ENCODE results near the gene RHEX. TPM values are rescaled to one million over a fixed set of nuclear protein-coding genes. Genes with fewer than 3 reads are reported as not detected.

Gene RHEX
- total and polyA plus RNA-seq, 9 donors = 0.15 to 13.3 (median 1.8) TPM; not detected in 1

DNA sequence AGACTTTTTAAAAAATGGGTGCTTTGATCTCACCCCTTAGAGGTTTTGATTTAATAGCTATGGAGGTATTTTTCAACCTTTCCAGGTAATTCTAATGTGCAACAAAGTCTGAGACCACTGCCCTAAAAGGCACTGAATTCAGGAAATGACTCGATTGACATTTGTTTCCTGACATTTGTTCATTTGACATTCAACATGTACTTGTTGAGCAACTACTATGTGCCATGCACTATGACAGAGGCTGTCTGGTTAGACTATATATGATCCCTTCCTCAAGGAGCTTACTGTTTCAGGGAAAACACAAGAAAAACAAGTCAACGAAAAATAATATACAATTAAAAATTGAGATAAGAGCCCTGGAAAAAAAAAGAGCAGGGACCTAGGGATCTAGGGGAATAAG lies 89.8 kb downstream of the RHEX start:
- Histone ChIP-seq H3K27me3 (no peaks in the 10 kb centered on the region), H3K27ac (no peak overlapping the region), H3K9me3 (no peaks in the 10 kb centered on the region), H3K4me1 (ENCODE audit: insufficient read depth) (no peaks in the 10 kb centered on the region), H3K36me3 (no peaks in the 10 kb centered on the region), H3K4me3 (no peak overlapping the region)
- intact Hi-C loops (cut with DNase I) = no loop called here
- no peak for DNase-seq
- 64 to 72% (median 69%) methylated on average over 2 of the region's 2 CpGs for WGBS, 3 donors
- TF ChIP-seq POLR2A (IDR thresholded peaks at IDR 0.05) = no peak
- TF ChIP-seq EP300 (IDR thresholded peaks at IDR 0.05) = no peak
- TF ChIP-seq, protein P1, sequence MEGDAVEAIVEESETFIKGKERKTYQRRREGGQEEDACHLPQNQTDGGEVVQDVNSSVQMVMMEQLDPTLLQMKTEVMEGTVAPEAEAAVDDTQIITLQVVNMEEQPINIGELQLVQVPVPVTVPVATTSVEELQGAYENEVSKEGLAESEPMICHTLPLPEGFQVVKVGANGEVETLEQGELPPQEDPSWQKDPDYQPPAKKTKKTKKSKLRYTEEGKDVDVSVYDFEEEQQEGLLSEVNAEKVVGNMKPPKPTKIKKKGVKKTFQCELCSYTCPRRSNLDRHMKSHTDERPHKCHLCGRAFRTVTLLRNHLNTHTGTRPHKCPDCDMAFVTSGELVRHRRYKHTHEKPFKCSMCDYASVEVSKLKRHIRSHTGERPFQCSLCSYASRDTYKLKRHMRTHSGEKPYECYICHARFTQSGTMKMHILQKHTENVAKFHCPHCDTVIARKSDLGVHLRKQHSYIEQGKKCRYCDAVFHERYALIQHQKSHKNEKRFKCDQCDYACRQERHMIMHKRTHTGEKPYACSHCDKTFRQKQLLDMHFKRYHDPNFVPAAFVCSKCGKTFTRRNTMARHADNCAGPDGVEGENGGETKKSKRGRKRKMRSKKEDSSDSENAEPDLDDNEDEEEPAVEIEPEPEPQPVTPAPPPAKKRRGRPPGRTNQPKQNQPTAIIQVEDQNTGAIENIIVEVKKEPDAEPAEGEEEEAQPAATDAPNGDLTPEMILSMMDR (IDR thresholded peaks at IDR 0.05) = no peak

- WGBS, 3 donors = 76 to 80% (median 77%) methylated on average over 15 of the region's 15 CpGs
- Histone ChIP-seq H3K9me3 (no peaks in the 10 kb centered on the region), H3K36me3 (no peaks in the 10 kb centered on the region), H3K27me3 (no peaks in the 10 kb centered on the region), H3K4me1 (ENCODE audit: insufficient read depth) (no peaks in the 10 kb centered on the region), H3K4me3 (no peak overlapping the region), H3K27ac (no peak overlapping the region)
- no peak for DNase-seq
- intact Hi-C loops (cut with DNase I) = no loop called here
- TF ChIP-seq, protein P1 (IDR thresholded peaks at IDR 0.05) = no peak
- no peak for TF ChIP-seq EP300 (IDR thresholded peaks at IDR 0.05)
- TF ChIP-seq POLR2A (IDR thresholded peaks at IDR 0.05) = no peak
Observed at GRCh38 chr1:206143537-206144172, 90.7 kb downstream of the RHEX start.

- 64 to 70% (median 66%) methylated on average over 2 of the region's 2 CpGs for WGBS, 3 donors
- H3K4me3 ChIP-seq = no peak overlapping the region
- TF ChIP-seq POLR2A (IDR thresholded peaks at IDR 0.05) (no peak), EP300 (IDR thresholded peaks at IDR 0.05) (no peak)
- TF ChIP-seq, protein P1 (IDR thresholded peaks at IDR 0.05) = no peak
- H3K27me3 ChIP-seq = no peaks in the 10 kb centered on the region
- no peaks in the 10 kb centered on the region for H3K9me3 ChIP-seq
- H3K4me1 ChIP-seq (ENCODE audit: insufficient read depth) = no peaks in the 10 kb centered on the region
- no peak overlapping the region for H3K27ac ChIP-seq
- DNase-seq = no peak
- intact Hi-C loops (cut with DNase I) = no loop called here
- H3K36me3 ChIP-seq = no peaks in the 10 kb centered on the region
Observed at GRCh38 chr1:206144605-206145004, 91.6 kb downstream of the RHEX start.

GRCh38 chr1:206145771-206146290 lies 92.9 kb downstream of the RHEX start:
- intact Hi-C loops (cut with DNase I) = no loop called here
- no peak overlapping the region for H3K4me3 ChIP-seq
- H3K4me1 ChIP-seq (ENCODE audit: insufficient read depth) = no peaks in the 10 kb centered on the region
- no peaks in the 10 kb centered on the region for H3K27me3 ChIP-seq
- no peak for TF ChIP-seq POLR2A (IDR thresholded peaks at IDR 0.05)
- TF ChIP-seq, protein P1 (IDR thresholded peaks at IDR 0.05) = no peak
- no peak for TF ChIP-seq EP300 (IDR thresholded peaks at IDR 0.05)
- H3K9me3 ChIP-seq = no peaks in the 10 kb centered on the region
- DNase-seq = no peak
- no peaks in the 10 kb centered on the region for H3K36me3 ChIP-seq
- H3K27ac ChIP-seq = no peak overlapping the region
- 47 to 52% (median 52%) methylated on average over 3 of the region's 3 CpGs for WGBS, 3 donors

Small RNAs within 50 kb of the gene (small RNA-seq; reads per million reads assigned to genes)
- gene RF00271 = not detected

Other genes starting within 250 kb of the RHEX start
- 10 to 100 TPM; 12.5 to 45.0 (median 33.5) TPM for gene SLC41A1, start 240.0 kb upstream of the RHEX start, total RNA-seq
- gene SLC41A1, start 240.0 kb upstream of the RHEX start, polyA plus RNA-seq = 10 to 100 TPM; 17.8 to 75.9 TPM
- gene PM20D1, start 203.0 kb upstream of the RHEX start, total RNA-seq = 1 to 10 TPM in 2 of 7 donors, under 1 TPM in 4, not detected in 1; 0.43 to 1.4 (median 0.74) TPM
- 1 to 10 TPM in 1 of 2 donors, under 1 TPM in 1; 0.05 to 1.8 TPM for gene PM20D1, start 203.0 kb upstream of the RHEX start, polyA plus RNA-seq
- gene SLC26A9, start 109.7 kb upstream of the RHEX start, total RNA-seq = 1 to 10 TPM in 1 of 7 donors, under 1 TPM in 4, not detected in 2; 0.07 to 6.7 (median 0.13) TPM
- under 1 TPM in 1 of 2 donors, not detected in 1; 0.08 TPM for gene SLC26A9, start 109.7 kb upstream of the RHEX start, polyA plus RNA-seq
- gene RAB7B, start 49.8 kb upstream of the RHEX start, total RNA-seq = 1 to 10 TPM in 6 of 7 donors, under 1 TPM in 1; 0.12 to 5.2 (median 3.6) TPM
- gene RAB7B, start 49.8 kb upstream of the RHEX start, polyA plus RNA-seq = 10 to 100 TPM in 1 of 2 donors, 1 to 10 TPM in 1; 3.0 to 11.5 TPM
- 1 to 10 TPM in 1 of 7 donors, under 1 TPM in 3, not detected in 3; 0.13 to 1.1 (median 0.70) TPM for gene CTSE, start 29.3 kb upstream of the RHEX start, total RNA-seq
- gene CTSE, start 29.3 kb upstream of the RHEX start, polyA plus RNA-seq = under 1 TPM in 1 of 2 donors, not detected in 1; 0.88 TPM
- not detected for gene AVPR1B, start 64.2 kb downstream of the RHEX start, total RNA-seq
- gene AVPR1B, start 64.2 kb downstream of the RHEX start, polyA plus RNA-seq = not detected
- gene FAM72A, start 149.7 kb downstream of the RHEX start, total RNA-seq = 1 to 10 TPM in 4 of 7 donors, under 1 TPM in 3; 0.68 to 2.7 (median 2.0) TPM
- gene FAM72A, start 149.7 kb downstream of the RHEX start, polyA plus RNA-seq = 1 to 10 TPM; 1.3 to 1.5 TPM
- 10 to 100 TPM; 38.7 to 67.6 (median 51.9) TPM for gene SRGAP2, start 150.4 kb downstream of the RHEX start, total RNA-seq
- 10 to 100 TPM; 22.9 to 32.3 TPM for gene SRGAP2, start 150.4 kb downstream of the RHEX start, polyA plus RNA-seq

Measured in ovary (tissue), 9 donors.